Measurements from ENCODE around the gene SLC26A9. TPM values are rescaled to one million over a fixed set of nuclear protein-coding genes. Genes with fewer than 3 reads are reported as not detected.

The SLC26A9 gene
- total and polyA plus RNA-seq, 2 experiments from 2014 or later, result not detected

DNA sequence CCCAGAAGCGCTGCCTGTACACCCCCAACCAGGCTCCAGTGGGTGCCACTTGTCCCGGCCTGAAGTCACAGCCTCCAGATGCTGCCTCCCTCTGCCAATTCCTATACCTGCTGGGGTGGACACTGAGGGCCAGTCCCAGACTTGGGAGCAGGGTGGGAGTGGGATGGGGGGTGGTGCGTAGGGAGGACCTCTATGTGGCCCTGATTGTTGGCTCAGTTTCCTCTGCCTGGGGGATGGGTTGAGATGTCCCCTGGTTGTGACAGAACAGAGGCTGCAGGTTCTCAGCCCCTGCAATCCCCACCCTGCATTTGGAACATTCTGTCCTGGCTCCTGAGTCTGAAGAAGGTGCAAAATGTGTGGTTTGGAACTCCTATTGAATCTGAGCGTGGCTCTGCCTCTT, 32.8 kb upstream of the SLC26A9 start:
- Histone ChIP-seq H2AFZ (no peak overlapping the region), H3K27ac (no peak overlapping the region), H3K4me2 (ENCODE audit: unreplicated experiment) (no peak overlapping the region), H3F3A (ENCODE audit: insufficient read depth) (no peaks in the 10 kb centered on the region; the same call in 1 of the 2 replicates), H3K79me2 (ENCODE audit: insufficient read depth) (no peaks in the 10 kb centered on the region), H3K4me3 (no peak overlapping the region), H3K9ac (no peak overlapping the region), H3K9me3 (ENCODE audit: low read depth) (no peaks in the 10 kb centered on the region), H3K36me3 (ENCODE audit: low read depth) (no peaks in the 10 kb centered on the region), H3K4me1 (ENCODE audit: insufficient read depth) (peaks cover 10% of the 10 kb centered on the region), H3K27me3 (replicated peaks; ENCODE audit: insufficient read depth) (no peaks in the 10 kb centered on the region), H3K9me2 (ENCODE audit: insufficient read depth) (no peaks in the 10 kb centered on the region), H4K20me1 (ENCODE audit: insufficient read depth) (no peaks in the 10 kb centered on the region)
- in situ Hi-C loops (cut with MboI), result no loop called here
- DNase-seq, result no peak
- WGBS, 2 experiments (ENCODE audit: low coverage in 1 of 2, low lambda C conversion rate in 2 of 2, missing lambda C conversion rate in 2 of 2), result 51 to 56% methylated on average over 4 of the region's 4 CpGs
- no peak for TF ChIP-seq EZH2phosphoT487 (IDR thresholded peaks at IDR 0.05; ENCODE audit: insufficient read depth, low read depth)
- TF ChIP-seq EZH2 (IDR thresholded peaks at IDR 0.05; ENCODE audit: insufficient read depth, poor library complexity, severe bottlenecking), result no peak

DNA sequence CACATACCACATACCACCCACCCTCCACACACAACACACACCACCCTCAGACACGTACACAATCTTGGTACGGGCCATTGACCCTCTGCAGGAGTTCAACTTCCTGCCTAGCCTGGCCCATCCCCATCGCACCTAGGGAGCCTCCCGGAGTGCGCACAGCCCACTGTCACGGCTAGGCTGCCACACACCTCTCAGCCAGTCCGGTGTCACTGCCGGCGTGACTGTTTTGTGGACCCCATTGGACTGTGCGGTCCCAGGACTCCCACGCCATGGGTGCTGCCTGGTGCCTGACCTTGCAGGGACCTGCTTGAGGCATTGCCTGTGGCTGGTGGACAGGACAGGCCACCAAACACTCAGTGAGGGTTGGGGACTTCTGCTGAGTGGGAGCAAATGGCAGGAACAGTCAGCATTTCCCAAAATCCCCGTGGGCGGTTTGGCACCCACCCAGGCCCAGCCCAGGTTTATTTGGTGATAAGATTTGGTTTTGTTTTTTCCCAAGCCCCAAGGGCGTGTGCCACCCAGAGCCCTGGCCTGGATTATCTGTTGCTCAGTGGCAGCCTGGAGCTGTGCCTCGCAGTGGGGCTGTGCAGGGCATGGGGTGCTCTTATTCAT, 32.2 kb upstream of the SLC26A9 start:
- Histone ChIP-seq H3K4me1 (ENCODE audit: insufficient read depth) (peaks cover 13% of the 10 kb centered on the region), H3K79me2 (ENCODE audit: insufficient read depth) (no peaks in the 10 kb centered on the region), H3K27ac (no peak overlapping the region), H2AFZ (no peak overlapping the region), H4K20me1 (ENCODE audit: insufficient read depth) (no peaks in the 10 kb centered on the region), H3K9ac (no peak overlapping the region), H3K9me2 (ENCODE audit: insufficient read depth) (no peaks in the 10 kb centered on the region), H3K4me2 (ENCODE audit: unreplicated experiment) (no peak overlapping the region), H3K4me3 (no peak overlapping the region), H3F3A (ENCODE audit: insufficient read depth) (no peaks in the 10 kb centered on the region; the same call in 1 of the 2 replicates), H3K36me3 (ENCODE audit: low read depth) (no peaks in the 10 kb centered on the region), H3K9me3 (ENCODE audit: low read depth) (no peaks in the 10 kb centered on the region), H3K27me3 (replicated peaks; ENCODE audit: insufficient read depth) (no peaks in the 10 kb centered on the region)
- in situ Hi-C loops (cut with MboI), result no loop called here
- DNase-seq, result no peak
- TF ChIP-seq EZH2 (IDR thresholded peaks at IDR 0.05; ENCODE audit: insufficient read depth, poor library complexity, severe bottlenecking) (no peak), EZH2phosphoT487 (IDR thresholded peaks at IDR 0.05; ENCODE audit: insufficient read depth, low read depth) (no peak)
- 47 to 52% methylated on average over 15 of the region's 15 CpGs for WGBS, 2 experiments (ENCODE audit: low coverage in 1 of 2, low lambda C conversion rate in 2 of 2, missing lambda C conversion rate in 2 of 2)

DNA sequence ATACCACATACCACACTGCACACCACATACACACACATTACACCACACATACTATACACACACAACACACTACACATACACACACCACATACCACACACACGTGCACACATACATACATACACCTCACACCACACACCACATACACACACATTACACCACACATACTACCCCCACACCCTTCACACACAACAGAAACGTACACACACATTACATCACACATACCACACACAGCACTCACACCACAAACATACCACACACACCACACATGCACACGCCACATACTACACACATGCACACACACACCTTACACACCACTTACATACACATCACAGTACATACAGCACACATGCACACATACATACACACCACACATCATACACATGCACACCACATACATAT, 31.5 kb upstream of the SLC26A9 start:
- H3K4me3 ChIP-seq, result no peak overlapping the region
- in situ Hi-C loops (cut with MboI), result no loop called here

DNA sequence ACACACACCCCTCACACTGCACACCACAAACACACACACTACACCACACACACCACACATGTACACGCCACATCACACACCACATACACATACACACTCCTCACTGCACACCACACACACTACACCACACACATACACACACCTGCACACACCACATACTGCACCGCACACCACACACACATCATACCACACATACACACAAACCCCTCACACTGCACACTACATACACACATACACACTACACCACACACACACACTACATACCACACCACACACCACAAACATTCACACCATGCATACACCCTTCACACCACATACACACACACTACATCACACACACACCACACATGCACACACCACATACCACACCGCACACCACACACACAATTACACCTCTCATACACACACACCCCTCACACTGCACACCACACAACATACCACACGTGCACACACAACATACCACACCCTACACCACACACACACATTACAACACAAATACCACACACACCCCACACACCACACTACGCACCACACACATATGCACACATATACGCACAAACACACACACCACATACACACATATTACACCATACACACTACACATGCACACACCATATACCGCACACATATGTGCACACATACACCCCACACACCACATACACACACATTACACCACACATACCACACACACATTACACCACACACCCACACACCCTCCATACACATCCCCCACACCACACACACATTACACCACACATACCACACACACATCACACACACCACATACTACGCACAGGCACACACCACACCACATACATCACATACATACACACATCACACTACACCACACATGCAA, 30.3 kb upstream of the SLC26A9 start:
- Histone ChIP-seq H3K4me2 (ENCODE audit: unreplicated experiment) (no peak overlapping the region), H3K4me1 (ENCODE audit: insufficient read depth) (peaks cover 16% of the 10 kb centered on the region), H3K4me3 (no peak overlapping the region), H3K79me2 (ENCODE audit: insufficient read depth) (no peaks in the 10 kb centered on the region), H3K27me3 (replicated peaks; ENCODE audit: insufficient read depth) (no peaks in the 10 kb centered on the region), H3K9me2 (ENCODE audit: insufficient read depth) (no peaks in the 10 kb centered on the region), H3K27ac (no peak overlapping the region), H3K36me3 (ENCODE audit: low read depth) (no peaks in the 10 kb centered on the region), H3F3A (ENCODE audit: insufficient read depth) (no peaks in the 10 kb centered on the region; the same call in 1 of the 2 replicates), H3K9me3 (ENCODE audit: low read depth) (no peaks in the 10 kb centered on the region), H4K20me1 (ENCODE audit: insufficient read depth) (no peaks in the 10 kb centered on the region), H2AFZ (no peak overlapping the region), H3K9ac (no peak overlapping the region)
- DNase-seq, result no peak
- WGBS, 2 experiments (ENCODE audit: low coverage in 1 of 2, low lambda C conversion rate in 2 of 2, missing lambda C conversion rate in 2 of 2), result 72 to 75% methylated on average over 8 of the region's 8 CpGs
- in situ Hi-C loops (cut with MboI), result no loop called here
- TF ChIP-seq EZH2 (IDR thresholded peaks at IDR 0.05; ENCODE audit: insufficient read depth, poor library complexity, severe bottlenecking) (no peak), EZH2phosphoT487 (IDR thresholded peaks at IDR 0.05; ENCODE audit: insufficient read depth, low read depth) (no peak)

More for the DNA sequence above, 31.5 kb upstream of the SLC26A9 start:
- no peaks in the 10 kb centered on the region for H3K36me3 ChIP-seq (ENCODE audit: low read depth)
- no peak overlapping the region for H2AFZ ChIP-seq
- H3K4me1 ChIP-seq (ENCODE audit: insufficient read depth), result peaks cover 16% of the 10 kb centered on the region
- no peak overlapping the region for H3K27ac ChIP-seq
- no peak overlapping the region for H3K9ac ChIP-seq
- no peaks in the 10 kb centered on the region; the same call in 1 of the 2 replicates for H3F3A ChIP-seq (ENCODE audit: insufficient read depth)
- TF ChIP-seq EZH2 (IDR thresholded peaks at IDR 0.05; ENCODE audit: insufficient read depth, poor library complexity, severe bottlenecking), result no peak
- TF ChIP-seq EZH2phosphoT487 (IDR thresholded peaks at IDR 0.05; ENCODE audit: insufficient read depth, low read depth), result no peak
- H3K4me2 ChIP-seq (ENCODE audit: unreplicated experiment), result no peak overlapping the region
- no peak for DNase-seq
- H3K79me2 ChIP-seq (ENCODE audit: insufficient read depth), result no peaks in the 10 kb centered on the region
- H4K20me1 ChIP-seq (ENCODE audit: insufficient read depth), result no peaks in the 10 kb centered on the region
- 38 to 43% methylated on average over 3 of the region's 3 CpGs for WGBS, 2 experiments (ENCODE audit: low coverage in 1 of 2, low lambda C conversion rate in 2 of 2, missing lambda C conversion rate in 2 of 2)
- no peaks in the 10 kb centered on the region for H3K9me3 ChIP-seq (ENCODE audit: low read depth)
- no peaks in the 10 kb centered on the region for H3K9me2 ChIP-seq (ENCODE audit: insufficient read depth)
- H3K27me3 ChIP-seq (replicated peaks; ENCODE audit: insufficient read depth), result no peaks in the 10 kb centered on the region
